ENCODE data around the gene LBR.

DNA sequence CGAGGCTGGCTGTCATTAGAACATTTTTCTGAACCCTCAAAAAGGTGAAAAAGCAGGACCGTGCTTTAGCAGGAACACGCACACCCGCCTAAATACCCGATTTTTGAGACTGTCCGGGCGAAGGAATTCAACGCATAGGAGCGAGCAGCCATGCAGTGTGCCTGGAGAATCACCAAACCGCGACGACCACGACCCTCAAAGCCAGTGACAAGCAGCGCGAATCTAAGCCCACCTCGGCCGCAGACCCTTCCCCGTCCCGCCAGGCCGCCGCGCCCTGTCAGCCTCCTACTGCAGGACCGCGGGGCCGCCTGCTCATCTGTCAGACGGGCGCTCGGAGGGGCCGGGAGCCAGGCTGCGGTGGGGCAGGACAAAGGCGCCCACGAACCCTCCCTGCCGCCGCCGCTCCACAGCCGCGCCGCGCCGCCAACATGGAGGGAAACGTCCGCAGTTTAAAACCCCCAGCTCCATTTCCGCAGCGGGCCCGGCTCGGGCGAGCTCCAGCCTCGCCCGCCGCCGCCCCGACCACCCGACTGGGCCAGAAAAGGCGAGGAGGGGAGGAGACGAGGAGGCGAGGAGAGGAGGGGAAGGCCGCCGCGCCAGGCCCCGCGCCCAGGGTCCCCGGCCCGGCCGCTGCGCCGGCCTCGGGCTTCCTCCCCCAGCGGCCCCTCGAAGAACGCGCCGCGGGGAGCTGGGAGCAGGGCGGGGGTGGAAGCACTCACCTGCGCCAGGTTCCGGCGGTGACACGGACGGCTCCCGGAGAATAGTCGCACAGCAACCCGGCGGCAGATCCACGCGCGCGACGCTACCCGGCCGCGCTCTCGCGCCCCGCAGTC lies at the start of gene LBR:
- TF ChIP-seq, protein P1, sequence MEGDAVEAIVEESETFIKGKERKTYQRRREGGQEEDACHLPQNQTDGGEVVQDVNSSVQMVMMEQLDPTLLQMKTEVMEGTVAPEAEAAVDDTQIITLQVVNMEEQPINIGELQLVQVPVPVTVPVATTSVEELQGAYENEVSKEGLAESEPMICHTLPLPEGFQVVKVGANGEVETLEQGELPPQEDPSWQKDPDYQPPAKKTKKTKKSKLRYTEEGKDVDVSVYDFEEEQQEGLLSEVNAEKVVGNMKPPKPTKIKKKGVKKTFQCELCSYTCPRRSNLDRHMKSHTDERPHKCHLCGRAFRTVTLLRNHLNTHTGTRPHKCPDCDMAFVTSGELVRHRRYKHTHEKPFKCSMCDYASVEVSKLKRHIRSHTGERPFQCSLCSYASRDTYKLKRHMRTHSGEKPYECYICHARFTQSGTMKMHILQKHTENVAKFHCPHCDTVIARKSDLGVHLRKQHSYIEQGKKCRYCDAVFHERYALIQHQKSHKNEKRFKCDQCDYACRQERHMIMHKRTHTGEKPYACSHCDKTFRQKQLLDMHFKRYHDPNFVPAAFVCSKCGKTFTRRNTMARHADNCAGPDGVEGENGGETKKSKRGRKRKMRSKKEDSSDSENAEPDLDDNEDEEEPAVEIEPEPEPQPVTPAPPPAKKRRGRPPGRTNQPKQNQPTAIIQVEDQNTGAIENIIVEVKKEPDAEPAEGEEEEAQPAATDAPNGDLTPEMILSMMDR (IDR thresholded peaks at IDR 0.05) = no peak
- TF ChIP-seq POLR2A (IDR thresholded peaks at IDR 0.05) = no peak
